Mesothelial cell of epicardium (in vitro differentiated cells): ENCODE data around the gene LAMP5. TPM values are rescaled to one million over a fixed set of nuclear protein-coding genes. Genes with fewer than 3 reads are reported as not detected.

Experiments
- DNase-seq, 2 experiments: peaks; one replicate each; pipeline ENCODE4 v3.0.0; 2021; ENCODE audit warnings: low spot score in 2 of 2; ENCODE audit not compliant: unreplicated experiment in 2 of 2
- H3K27ac Mint-ChIP-seq: 2 replicates; pipeline ENCODE4 v1.8.0; 2021; ENCODE audit warnings: mixed read lengths
- H3K27me3 Mint-ChIP-seq: 2 replicates; pipeline ENCODE4 v1.8.0; 2021; ENCODE audit warnings: low read depth, mixed read lengths
- H3K36me3 Mint-ChIP-seq: 2 replicates; pipeline ENCODE4 v1.8.0; 2021; ENCODE audit warnings: mixed read lengths
- H3K4me1 Mint-ChIP-seq: 2 replicates; pipeline ENCODE4 v1.8.0; 2021; ENCODE audit warnings: mixed read lengths
- H3K4me3 Mint-ChIP-seq: 2 replicates; pipeline ENCODE4 v1.8.0; 2021; ENCODE audit warnings: mild to moderate bottlenecking, moderate library complexity, mixed read lengths
- H3K9me3 Mint-ChIP-seq: 2 replicates; pipeline ENCODE4 v1.8.0; 2021; ENCODE audit warnings: mixed read lengths
- total RNA-seq: library from RNA; stranded (reverse); gene quantifications from 3 replicates; pipeline ENCODE4 v1.2.1, GENCODE V29; 2021
- TF ChIP-seq, protein P1 (sequence below): fragments of 200-600 bp; sonication (generic); IDR thresholded peaks from one replicate; pipeline ENCODE4 v1.5.0; 2021; ENCODE audit warnings: antibody characterized with exemption; ENCODE audit not compliant: unreplicated experiment

Gene LAMP5
- total RNA-seq, 1 donor from 2014 or later = 0.38 TPM

DNA sequence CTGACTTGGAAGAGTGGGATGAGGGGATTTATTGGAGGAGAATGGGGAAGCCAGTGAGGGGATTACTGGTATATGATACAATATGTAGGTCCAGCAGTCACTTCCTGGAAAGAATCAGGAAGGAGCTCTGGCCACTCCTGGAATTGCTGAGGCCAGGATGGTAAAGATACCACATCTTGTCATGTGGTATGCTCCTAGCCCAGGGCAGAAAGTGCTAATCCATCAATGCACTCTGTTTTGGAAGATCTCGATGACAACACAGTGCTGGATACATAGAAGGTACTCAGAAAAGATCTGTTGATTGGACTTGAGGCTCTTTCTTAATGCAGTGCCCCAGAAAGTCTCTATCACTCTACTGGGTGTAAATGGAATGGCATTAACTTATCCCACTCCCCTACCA lies 52.6 kb downstream of the LAMP5 start:
- TF ChIP-seq, protein P1, sequence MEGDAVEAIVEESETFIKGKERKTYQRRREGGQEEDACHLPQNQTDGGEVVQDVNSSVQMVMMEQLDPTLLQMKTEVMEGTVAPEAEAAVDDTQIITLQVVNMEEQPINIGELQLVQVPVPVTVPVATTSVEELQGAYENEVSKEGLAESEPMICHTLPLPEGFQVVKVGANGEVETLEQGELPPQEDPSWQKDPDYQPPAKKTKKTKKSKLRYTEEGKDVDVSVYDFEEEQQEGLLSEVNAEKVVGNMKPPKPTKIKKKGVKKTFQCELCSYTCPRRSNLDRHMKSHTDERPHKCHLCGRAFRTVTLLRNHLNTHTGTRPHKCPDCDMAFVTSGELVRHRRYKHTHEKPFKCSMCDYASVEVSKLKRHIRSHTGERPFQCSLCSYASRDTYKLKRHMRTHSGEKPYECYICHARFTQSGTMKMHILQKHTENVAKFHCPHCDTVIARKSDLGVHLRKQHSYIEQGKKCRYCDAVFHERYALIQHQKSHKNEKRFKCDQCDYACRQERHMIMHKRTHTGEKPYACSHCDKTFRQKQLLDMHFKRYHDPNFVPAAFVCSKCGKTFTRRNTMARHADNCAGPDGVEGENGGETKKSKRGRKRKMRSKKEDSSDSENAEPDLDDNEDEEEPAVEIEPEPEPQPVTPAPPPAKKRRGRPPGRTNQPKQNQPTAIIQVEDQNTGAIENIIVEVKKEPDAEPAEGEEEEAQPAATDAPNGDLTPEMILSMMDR = no peak
- peaks cover 52% of the 10 kb centered on the region for H3K27me3 Mint-ChIP-seq
- no peak overlapping the region for H3K27ac Mint-ChIP-seq

DNA sequence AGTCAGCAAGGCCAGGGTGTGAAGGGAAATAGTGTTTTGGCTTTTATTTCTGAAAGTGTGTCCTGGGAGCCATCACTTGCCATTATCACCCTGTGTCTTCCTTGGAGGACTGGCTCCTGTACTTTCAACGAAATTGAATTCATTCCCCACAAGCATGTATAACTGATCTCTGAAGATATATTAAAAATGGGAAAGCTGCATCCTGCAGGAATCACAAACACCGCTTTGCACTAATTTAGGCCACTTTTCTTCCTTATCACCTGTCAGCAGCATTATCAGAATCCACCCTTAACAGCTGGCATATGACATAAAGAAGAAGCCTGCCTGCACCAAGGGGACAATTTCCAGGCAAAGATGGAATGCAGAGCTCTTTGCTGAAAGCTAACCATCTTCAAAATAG lies 56.2 kb downstream of the LAMP5 start:
- Mint-ChIP-seq H3K4me3 (no peak overlapping the region), H3K27ac (no peak overlapping the region), H3K36me3 (no peaks in the 10 kb centered on the region), H3K4me1 (no peaks in the 10 kb centered on the region), H3K27me3 (peaks cover 60% of the 10 kb centered on the region), H3K9me3 (no peaks in the 10 kb centered on the region)
- DNase-seq = no peak
- TF ChIP-seq, protein P1 = no peak

More for the DNA sequence above, 52.6 kb downstream of the LAMP5 start:
- DNase-seq = no peak
- H3K4me1 Mint-ChIP-seq = no peaks in the 10 kb centered on the region
- no peaks in the 10 kb centered on the region for H3K9me3 Mint-ChIP-seq
- no peak overlapping the region for H3K4me3 Mint-ChIP-seq
- H3K36me3 Mint-ChIP-seq = no peaks in the 10 kb centered on the region

DNA sequence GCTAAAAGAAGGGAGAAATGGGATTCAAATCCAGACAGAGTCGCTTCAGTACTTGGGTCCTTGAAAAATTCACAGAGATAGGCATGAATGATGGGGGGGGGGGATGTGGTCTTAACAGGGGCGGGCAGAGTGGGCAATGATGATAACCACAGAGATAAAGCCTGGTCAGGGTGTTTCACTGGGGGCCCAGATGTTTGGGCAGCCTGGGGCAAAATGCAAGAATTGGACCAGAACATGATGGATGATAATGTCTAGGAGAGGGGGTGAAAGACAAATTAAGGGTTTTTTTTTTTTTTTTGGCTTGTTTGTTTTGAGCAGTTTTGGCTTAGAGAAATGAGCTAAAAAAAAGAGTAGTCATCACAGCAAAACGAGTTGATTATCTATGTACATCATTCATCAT lies 57.4 kb downstream of the LAMP5 start:
- Mint-ChIP-seq H3K4me1 (no peaks in the 10 kb centered on the region), H3K4me3 (no peak overlapping the region), H3K27ac (no peak overlapping the region), H3K36me3 (no peaks in the 10 kb centered on the region), H3K9me3 (no peaks in the 10 kb centered on the region), H3K27me3 (peaks cover 55% of the 10 kb centered on the region)
- TF ChIP-seq, protein P1 = no peak
- DNase-seq = no peak

DNA sequence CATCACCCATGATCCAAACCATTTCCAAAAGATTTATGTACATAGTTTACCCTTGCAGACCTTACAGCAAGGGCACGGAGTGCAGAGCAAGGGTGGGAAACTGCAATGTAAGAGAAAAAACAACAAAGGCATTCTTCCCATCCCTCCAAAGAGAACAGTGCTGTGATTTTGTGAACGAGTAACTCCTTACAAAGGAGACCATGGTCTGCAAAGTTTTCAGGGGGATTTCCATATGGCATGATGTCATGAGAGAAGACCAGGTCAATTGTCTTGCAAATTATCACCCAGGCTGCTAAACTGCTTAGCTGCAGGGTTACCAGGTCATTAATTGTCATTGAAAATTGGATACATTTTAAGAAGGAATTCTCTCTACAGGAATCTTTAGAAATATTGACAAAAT lies 58.3 kb downstream of the LAMP5 start:
- Mint-ChIP-seq H3K27ac (no peak overlapping the region), H3K27me3 (peaks cover 58% of the 10 kb centered on the region), H3K36me3 (no peaks in the 10 kb centered on the region), H3K4me3 (no peak overlapping the region), H3K9me3 (no peaks in the 10 kb centered on the region), H3K4me1 (no peaks in the 10 kb centered on the region)
- no peak for DNase-seq
- TF ChIP-seq, protein P1 = no peak

DNA sequence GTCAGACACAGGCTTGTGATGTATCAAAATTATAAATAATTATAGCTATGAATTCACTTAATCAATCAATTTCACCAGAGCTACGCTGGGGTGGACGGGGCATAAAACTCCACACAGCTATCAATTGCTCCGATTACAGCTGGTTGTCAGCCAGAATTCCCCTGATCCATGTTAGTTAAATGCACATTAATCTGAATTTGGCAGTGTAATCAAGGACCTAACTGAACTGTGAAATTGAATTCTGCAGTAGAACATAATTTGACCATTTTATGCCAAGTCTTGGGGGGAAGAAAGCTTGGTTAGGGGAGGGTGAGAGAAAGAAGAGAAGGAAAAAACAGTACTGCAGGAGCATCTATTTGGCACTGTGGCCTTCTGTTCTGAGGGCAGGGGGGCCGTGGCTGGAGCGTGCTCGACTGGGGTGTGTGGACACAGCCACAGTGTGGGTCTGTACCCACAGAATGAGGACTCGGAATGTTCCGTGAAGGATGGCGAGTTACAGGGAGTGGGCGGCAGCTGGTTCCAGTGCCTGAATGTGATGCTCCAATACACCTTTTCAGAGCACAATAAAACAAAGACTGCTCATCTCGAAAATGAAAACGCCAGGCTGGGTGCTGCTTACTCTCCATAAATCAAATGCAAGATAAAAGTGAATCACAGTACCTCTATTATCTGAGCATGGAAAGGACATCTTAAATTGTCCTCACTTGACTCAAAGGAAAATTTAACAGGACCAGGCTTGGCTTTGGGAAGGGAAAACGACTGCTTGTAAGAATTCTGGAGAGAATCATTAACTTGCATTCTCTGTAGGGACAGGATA lies 59.2 kb downstream of the LAMP5 start:
- DNase-seq = no peak
- Mint-ChIP-seq H3K4me3 (no peak overlapping the region), H3K27me3 (peaks cover 51% of the 10 kb centered on the region), H3K4me1 (no peaks in the 10 kb centered on the region), H3K9me3 (no peaks in the 10 kb centered on the region), H3K27ac (no peak overlapping the region), H3K36me3 (no peaks in the 10 kb centered on the region)
- TF ChIP-seq, protein P1 = no peak
